OCI-LY3 (cell line): ENCODE results near the gene GALNTL6.
"Not testable (repeated sequence)": the region's sequence is repeated elsewhere in the genome, so short reads cannot be mapped to it uniquely, and the experiment has no call there.

Source experiments
- H2AFZ ChIP-seq: fragments of 200-600, 300-600 bp; shearing (Covaris generic); 2 replicates; pipeline ENCODE4 v1.6.0; 2014; ENCODE audit warnings: antibody characterized with exemption, low read depth, low read length
- H3K27ac ChIP-seq: fragments of 200-600, 300-600 bp; sonication (generic); 2 replicates; pipeline ENCODE4 v1.5.1; 2014; ENCODE audit warnings: mild to moderate bottlenecking, low read length, moderate library complexity, mixed read lengths
- H3K27me3 ChIP-seq: fragments of 200-600, 300-600 bp; sonication (generic); 2 replicates; pipeline ENCODE4 v1.6.1; 2014; ENCODE audit warnings: low read depth, low read length, mixed read lengths
- H3K36me3 ChIP-seq: fragments of 200-600, 300-600 bp; sonication (generic); replicated peaks from 2 replicates; pipeline ENCODE3; 2014; ENCODE audit warnings: low read depth, low read length, mixed read lengths
- H3K4me1 ChIP-seq: fragments of 300-600, 200-600 bp; sonication (generic); 2 replicates; pipeline ENCODE4 v1.6.1; 2014; ENCODE audit warnings: low read length, mixed read lengths
- H3K4me2 ChIP-seq: fragments of 200-600, 300-600 bp; sonication (generic); 2 replicates; pipeline ENCODE4 v1.6.1; 2014; ENCODE audit warnings: low read length, mixed read lengths
- H3K4me3 ChIP-seq: fragments of 300-600, 200-600 bp; sonication (generic); 2 replicates; pipeline ENCODE4 v1.5.1; 2014; ENCODE audit warnings: antibody characterized with exemption, mild to moderate bottlenecking, low read length, moderate library complexity
- H3K79me2 ChIP-seq: fragments of 300-600, 200-600 bp; shearing (Covaris generic); 2 replicates; pipeline ENCODE4 v1.6.1; 2014; ENCODE audit warnings: mild to moderate bottlenecking, low read length, mixed read lengths
- H3K9ac ChIP-seq: fragments of 300-600, 200-600 bp; shearing (Covaris generic); 2 replicates; pipeline ENCODE4 v1.6.0; 2014; ENCODE audit warnings: mild to moderate bottlenecking, low read length, moderate library complexity
- H3K9me3 ChIP-seq: fragments of 200-600, 300-600 bp; shearing (Covaris generic); 2 replicates; pipeline ENCODE4 v1.6.1; 2014; ENCODE audit warnings: low read length, mixed read lengths; ENCODE audit not compliant: insufficient read depth
- H4K20me1 ChIP-seq: fragments of 200-600, 300-600 bp; sonication (generic); 2 replicates; pipeline ENCODE4 v1.6.1; 2016; ENCODE audit warnings: low read length, mixed read lengths; ENCODE audit not compliant: insufficient read depth
- EZH2phosphoT487 ChIP-seq: fragments of 200-600 bp; shearing (Covaris generic); IDR thresholded peaks from 2 replicates; pipeline ENCODE4 v1.6.1; 2018; ENCODE audit warnings: antibody characterized with exemption, mixed run types, low read depth
- TF ChIP-seq, protein P1 (sequence below): fragments of 200-600, 300-600 bp; sonication (generic); IDR thresholded peaks from 2 replicates; pipeline ENCODE4 v1.5.1; 2014; ENCODE audit warnings: antibody characterized with exemption, low read length, low read depth

GALNTL6 gene

DNA sequence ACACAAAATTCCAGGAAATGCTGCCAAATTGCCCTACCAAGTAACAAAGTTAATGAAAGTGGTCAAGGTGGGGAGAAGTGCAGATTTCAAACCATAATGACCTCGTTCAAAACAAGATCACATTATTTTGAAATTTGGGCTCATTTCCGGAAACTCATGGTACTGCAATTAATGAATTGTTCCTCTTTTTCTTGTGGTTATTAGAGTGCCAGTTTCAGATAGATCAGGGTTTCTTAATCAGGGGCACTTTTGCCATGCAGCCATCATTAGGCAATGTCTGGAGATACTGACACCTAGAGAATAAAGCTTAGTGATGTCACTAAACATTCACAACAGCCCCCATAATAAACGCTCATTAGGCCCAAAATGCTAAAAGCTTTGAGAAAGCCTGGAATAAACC lies 973.9 kb downstream of the GALNTL6 start:
- no peaks in the 10 kb centered on the region for H3K9me3 ChIP-seq
- H3K4me2 ChIP-seq: peak overlapping the region; percentile 29
- no peak overlapping the region for H3K4me3 ChIP-seq
- H3K4me1 ChIP-seq: peaks cover 19% of the 10 kb centered on the region
- H3K9ac ChIP-seq: no peak overlapping the region
- no peaks in the 10 kb centered on the region for H3K27me3 ChIP-seq
- H3K36me3 ChIP-seq: no peaks in the 10 kb centered on the region
- H3K79me2 ChIP-seq: no peaks in the 10 kb centered on the region
- no peaks in the 10 kb centered on the region for H4K20me1 ChIP-seq
- no peak for TF ChIP-seq EZH2phosphoT487
- TF ChIP-seq, protein P1, sequence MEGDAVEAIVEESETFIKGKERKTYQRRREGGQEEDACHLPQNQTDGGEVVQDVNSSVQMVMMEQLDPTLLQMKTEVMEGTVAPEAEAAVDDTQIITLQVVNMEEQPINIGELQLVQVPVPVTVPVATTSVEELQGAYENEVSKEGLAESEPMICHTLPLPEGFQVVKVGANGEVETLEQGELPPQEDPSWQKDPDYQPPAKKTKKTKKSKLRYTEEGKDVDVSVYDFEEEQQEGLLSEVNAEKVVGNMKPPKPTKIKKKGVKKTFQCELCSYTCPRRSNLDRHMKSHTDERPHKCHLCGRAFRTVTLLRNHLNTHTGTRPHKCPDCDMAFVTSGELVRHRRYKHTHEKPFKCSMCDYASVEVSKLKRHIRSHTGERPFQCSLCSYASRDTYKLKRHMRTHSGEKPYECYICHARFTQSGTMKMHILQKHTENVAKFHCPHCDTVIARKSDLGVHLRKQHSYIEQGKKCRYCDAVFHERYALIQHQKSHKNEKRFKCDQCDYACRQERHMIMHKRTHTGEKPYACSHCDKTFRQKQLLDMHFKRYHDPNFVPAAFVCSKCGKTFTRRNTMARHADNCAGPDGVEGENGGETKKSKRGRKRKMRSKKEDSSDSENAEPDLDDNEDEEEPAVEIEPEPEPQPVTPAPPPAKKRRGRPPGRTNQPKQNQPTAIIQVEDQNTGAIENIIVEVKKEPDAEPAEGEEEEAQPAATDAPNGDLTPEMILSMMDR: no peak
- H3K27ac ChIP-seq: no peak overlapping the region
- no peak overlapping the region for H2AFZ ChIP-seq

DNA sequence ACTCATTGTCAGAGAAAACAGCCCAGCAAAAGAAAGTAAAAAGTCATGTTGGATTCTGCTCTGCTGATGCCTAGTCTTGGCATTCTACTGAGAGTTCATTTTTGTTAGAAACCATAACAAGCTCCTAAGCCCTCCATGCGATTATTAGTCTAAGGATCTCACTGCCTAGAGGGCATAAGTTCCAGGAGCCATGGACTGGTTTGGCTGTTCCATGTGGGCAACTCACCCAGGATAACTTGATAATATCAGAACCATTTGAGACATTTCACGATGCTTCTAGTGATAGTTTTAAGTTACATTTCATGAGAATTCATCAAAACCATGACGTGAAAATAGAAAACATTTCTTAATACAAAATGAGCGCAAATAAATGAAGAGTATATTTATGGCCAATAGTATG lies 978.6 kb downstream of the GALNTL6 start:
- Histone ChIP-seq H3K27ac (no peak overlapping the region), H3K79me2 (no peaks in the 10 kb centered on the region), H3K9ac (no peak overlapping the region), H2AFZ (no peak overlapping the region), H4K20me1 (no peaks in the 10 kb centered on the region), H3K27me3 (no peaks in the 10 kb centered on the region), H3K36me3 (no peaks in the 10 kb centered on the region), H3K4me3 (no peak overlapping the region), H3K9me3 (no peaks in the 10 kb centered on the region), H3K4me2 (no peak overlapping the region), H3K4me1 (peaks cover 7% of the 10 kb centered on the region)
- TF ChIP-seq, protein P1: no peak
- no peak for TF ChIP-seq EZH2phosphoT487

DNA sequence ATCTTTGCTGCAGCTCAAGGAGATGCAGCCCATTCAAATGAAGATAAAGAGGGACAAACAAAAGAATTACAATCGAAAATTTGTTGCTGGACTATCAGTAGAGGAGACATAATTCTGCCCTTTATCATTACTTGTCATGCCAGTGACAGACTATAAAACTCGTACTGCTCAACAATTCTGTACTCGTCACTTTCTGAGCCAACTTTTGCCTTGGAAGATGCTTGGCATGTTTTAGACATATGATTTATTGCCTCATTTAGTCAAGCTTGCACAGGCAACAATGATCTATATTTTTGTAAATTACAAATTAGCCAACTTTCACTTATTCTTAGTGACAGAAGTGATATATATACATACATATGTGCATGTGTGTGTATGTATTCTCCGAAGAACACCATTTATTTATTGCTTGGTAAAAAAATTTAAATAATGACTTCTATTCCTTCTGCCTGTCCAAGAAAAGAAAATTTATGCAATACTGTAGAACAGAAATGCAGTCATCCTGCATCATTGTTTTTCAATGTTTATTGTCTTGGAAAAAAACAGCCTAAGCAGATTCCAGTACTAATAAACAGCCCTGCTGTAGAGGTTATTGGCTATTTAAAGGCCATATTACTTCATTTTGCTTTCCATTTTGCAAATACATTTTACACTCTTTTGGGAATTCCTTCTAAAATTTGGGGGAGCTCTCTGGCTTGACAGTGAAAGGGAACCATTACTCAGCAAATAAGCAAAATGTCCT lies 980.5 kb downstream of the GALNTL6 start:
- TF ChIP-seq EZH2phosphoT487: no peak
- TF ChIP-seq, protein P1: no peak
- H3K79me2 ChIP-seq: no peaks in the 10 kb centered on the region
- H3K27me3 ChIP-seq: no peaks in the 10 kb centered on the region

DNA sequence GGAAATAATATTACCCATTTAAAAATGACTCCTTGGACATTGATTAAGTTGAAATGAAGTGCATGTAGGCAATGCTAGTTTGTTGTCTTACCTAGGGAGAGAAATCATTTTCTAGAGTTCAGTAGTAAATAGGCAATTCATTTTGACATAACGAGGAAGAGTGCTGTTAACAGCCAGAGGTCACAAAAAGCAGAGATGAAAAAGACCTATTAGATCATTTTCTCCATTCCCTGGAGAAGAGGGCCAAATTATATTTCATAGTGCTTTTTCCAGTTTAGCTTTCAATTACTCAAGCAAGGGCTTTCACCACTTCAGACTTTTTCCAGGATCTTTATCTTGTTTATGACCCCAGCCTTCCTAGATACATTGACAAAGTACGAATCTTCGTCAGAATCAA lies 981.1 kb downstream of the GALNTL6 start:
- H3K36me3 ChIP-seq: no peaks in the 10 kb centered on the region
- H3K4me2 ChIP-seq: no peak overlapping the region
- no peak overlapping the region for H3K27ac ChIP-seq
- no peaks in the 10 kb centered on the region for H3K9me3 ChIP-seq
- H3K27me3 ChIP-seq: no peaks in the 10 kb centered on the region
- H3K9ac ChIP-seq: no peak overlapping the region
- no peak overlapping the region for H3K4me3 ChIP-seq
- TF ChIP-seq, protein P1: no peak
- TF ChIP-seq EZH2phosphoT487: no peak
- no peaks in the 10 kb centered on the region for H3K79me2 ChIP-seq
- H3K4me1 ChIP-seq: no peaks in the 10 kb centered on the region
- no peak overlapping the region for H2AFZ ChIP-seq
- no peaks in the 10 kb centered on the region for H4K20me1 ChIP-seq

More for the DNA sequence above, 980.5 kb downstream of the GALNTL6 start:
- Histone ChIP-seq H3K36me3 (no peaks in the 10 kb centered on the region), H3K4me2 (no peak overlapping the region), H3K27ac (no peak overlapping the region), H4K20me1 (no peaks in the 10 kb centered on the region), H3K4me1 (no peaks in the 10 kb centered on the region), H3K9me3 (no peaks in the 10 kb centered on the region), H3K9ac (no peak overlapping the region), H2AFZ (no peak overlapping the region), H3K4me3 (no peak overlapping the region)

DNA sequence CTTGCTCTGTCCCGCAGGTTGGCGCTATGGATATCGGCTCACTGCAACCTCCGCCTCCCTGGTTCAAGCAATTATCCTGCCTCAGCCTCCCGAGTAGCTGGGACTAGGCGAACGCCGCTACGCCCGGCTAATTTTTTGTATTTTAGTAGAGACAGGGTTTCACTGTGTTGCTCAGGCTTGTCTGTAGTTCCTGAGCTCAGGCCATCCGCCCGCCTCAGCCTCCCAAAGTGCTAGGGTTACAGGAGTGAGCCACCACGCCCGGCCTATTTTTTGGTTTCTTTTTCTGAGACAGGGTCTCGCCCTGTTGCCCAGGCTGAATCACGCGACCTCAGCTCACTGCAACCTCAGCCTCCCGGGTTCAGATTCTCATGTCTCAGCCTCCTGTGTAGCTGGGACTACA lies 984.1 kb downstream of the GALNTL6 start:
- H3K27ac ChIP-seq, H2AFZ ChIP-seq, H3K4me3 ChIP-seq, H3K9ac ChIP-seq, H3K36me3 ChIP-seq, H3K79me2 ChIP-seq, H3K9me3 ChIP-seq, H4K20me1 ChIP-seq, H3K4me2 ChIP-seq, H3K27me3 ChIP-seq, H3K4me1 ChIP-seq: not testable (repeated sequence)
